ENCODE measurements around the gene AFF2.

Gene AFF2

GRCh38 chrX:148926371-148926770 lies 426.0 kb downstream of the AFF2 start:
- TF ChIP-seq, protein P1, sequence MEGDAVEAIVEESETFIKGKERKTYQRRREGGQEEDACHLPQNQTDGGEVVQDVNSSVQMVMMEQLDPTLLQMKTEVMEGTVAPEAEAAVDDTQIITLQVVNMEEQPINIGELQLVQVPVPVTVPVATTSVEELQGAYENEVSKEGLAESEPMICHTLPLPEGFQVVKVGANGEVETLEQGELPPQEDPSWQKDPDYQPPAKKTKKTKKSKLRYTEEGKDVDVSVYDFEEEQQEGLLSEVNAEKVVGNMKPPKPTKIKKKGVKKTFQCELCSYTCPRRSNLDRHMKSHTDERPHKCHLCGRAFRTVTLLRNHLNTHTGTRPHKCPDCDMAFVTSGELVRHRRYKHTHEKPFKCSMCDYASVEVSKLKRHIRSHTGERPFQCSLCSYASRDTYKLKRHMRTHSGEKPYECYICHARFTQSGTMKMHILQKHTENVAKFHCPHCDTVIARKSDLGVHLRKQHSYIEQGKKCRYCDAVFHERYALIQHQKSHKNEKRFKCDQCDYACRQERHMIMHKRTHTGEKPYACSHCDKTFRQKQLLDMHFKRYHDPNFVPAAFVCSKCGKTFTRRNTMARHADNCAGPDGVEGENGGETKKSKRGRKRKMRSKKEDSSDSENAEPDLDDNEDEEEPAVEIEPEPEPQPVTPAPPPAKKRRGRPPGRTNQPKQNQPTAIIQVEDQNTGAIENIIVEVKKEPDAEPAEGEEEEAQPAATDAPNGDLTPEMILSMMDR (IDR thresholded peaks at IDR 0.05; ENCODE audit: low read depth, low read length): no peak
- H3K4me3 ChIP-seq (ENCODE audit: low read depth, low read length): no peak overlapping the region
- H3K36me3 ChIP-seq: no peaks in the 10 kb centered on the region
- no peaks in the 10 kb centered on the region for H3K9me3 ChIP-seq
- H3K27me3 ChIP-seq: no peaks in the 10 kb centered on the region
- no peak for DNase-seq
- no peaks in the 10 kb centered on the region for H3K4me1 ChIP-seq

DNA sequence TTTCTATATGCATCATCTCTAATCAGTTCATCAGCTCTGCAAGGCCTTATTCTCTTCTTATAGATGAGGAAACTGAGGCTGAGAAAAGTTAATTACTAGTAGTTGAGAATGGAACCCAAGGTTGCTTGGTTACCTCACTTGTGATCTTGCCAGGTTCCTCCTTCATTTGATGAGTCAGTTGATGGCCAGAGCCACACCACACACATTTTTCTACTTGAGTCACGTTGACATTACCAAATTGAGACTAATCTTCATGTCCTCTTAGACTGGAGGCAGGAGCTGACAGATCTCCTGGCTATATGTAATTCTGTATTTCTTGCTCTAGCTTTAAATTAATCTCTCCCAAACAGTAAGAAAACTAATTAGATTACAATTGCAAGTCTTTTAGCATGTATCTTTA lies 428.4 kb downstream of the AFF2 start:
- no peaks in the 10 kb centered on the region for H3K9me3 ChIP-seq
- H3K36me3 ChIP-seq: no peaks in the 10 kb centered on the region
- H3K4me1 ChIP-seq: no peaks in the 10 kb centered on the region
- no peaks in the 10 kb centered on the region for H3K27me3 ChIP-seq
- TF ChIP-seq, protein P1 (IDR thresholded peaks at IDR 0.05; ENCODE audit: low read depth, low read length): no peak
- no peak for DNase-seq
- H3K4me3 ChIP-seq (ENCODE audit: low read depth, low read length): no peak overlapping the region

GRCh38 chrX:148929686-148930085 lies 429.3 kb downstream of the AFF2 start:
- Histone ChIP-seq H3K9me3 (no peaks in the 10 kb centered on the region), H3K4me3 (ENCODE audit: low read depth, low read length) (no peak overlapping the region), H3K27me3 (no peaks in the 10 kb centered on the region), H3K4me1 (no peaks in the 10 kb centered on the region), H3K36me3 (no peaks in the 10 kb centered on the region)
- no peak for DNase-seq
- TF ChIP-seq, protein P1 (IDR thresholded peaks at IDR 0.05; ENCODE audit: low read depth, low read length): no peak

DNA sequence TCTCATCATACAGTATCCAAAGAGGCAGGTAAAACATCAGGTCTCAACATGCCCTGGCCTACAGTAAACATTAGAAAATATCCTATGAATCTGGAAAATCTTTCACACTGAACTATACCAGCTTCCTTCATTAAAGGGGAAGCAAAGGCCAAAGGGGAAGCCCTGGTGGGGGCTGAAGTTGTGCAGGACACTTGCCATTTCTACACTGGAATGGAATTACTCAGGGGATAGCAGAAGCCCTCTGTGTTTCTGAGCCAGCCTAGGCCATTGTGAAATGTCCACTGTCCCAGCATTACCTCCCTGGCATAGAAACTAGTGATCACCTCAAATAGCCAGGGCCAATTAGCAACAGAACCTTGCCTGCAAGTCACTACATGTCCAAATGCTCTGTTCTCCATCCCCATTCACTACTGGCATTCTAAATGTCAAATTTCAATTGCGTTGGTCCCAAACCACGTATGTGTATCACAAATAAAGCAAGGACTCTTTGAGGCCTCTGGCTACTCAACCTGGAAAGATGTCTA lies 429.9 kb downstream of the AFF2 start:
- Histone ChIP-seq H3K36me3 (no peaks in the 10 kb centered on the region), H3K27me3 (no peaks in the 10 kb centered on the region), H3K4me3 (ENCODE audit: low read depth, low read length) (no peak overlapping the region), H3K4me1 (no peaks in the 10 kb centered on the region), H3K9me3 (no peaks in the 10 kb centered on the region)
- no peak for DNase-seq
- TF ChIP-seq, protein P1 (IDR thresholded peaks at IDR 0.05; ENCODE audit: low read depth, low read length): no peak

GRCh38 chrX:148933881-148934280 lies 433.5 kb downstream of the AFF2 start:
- TF ChIP-seq, protein P1 (IDR thresholded peaks at IDR 0.05; ENCODE audit: low read depth, low read length): no peak
- Histone ChIP-seq H3K27me3 (no peaks in the 10 kb centered on the region), H3K4me3 (ENCODE audit: low read depth, low read length) (no peak overlapping the region), H3K9me3 (no peaks in the 10 kb centered on the region), H3K36me3 (no peaks in the 10 kb centered on the region), H3K4me1 (no peaks in the 10 kb centered on the region)
- DNase-seq: no peak

GRCh38 chrX:148938348-148938747 lies 437.9 kb downstream of the AFF2 start:
- no peaks in the 10 kb centered on the region for H3K36me3 ChIP-seq
- no peak for DNase-seq
- H3K27me3 ChIP-seq: no peaks in the 10 kb centered on the region
- no peaks in the 10 kb centered on the region for H3K4me1 ChIP-seq
- TF ChIP-seq, protein P1 (IDR thresholded peaks at IDR 0.05; ENCODE audit: low read depth, low read length): no peak
- H3K4me3 ChIP-seq (ENCODE audit: low read depth, low read length): no peak overlapping the region
- H3K9me3 ChIP-seq: no peaks in the 10 kb centered on the region
